Esophagus (tissue), 2 donors: Measurements from ENCODE around the gene TEC. TPM values are rescaled to one million over a fixed set of nuclear protein-coding genes. Genes with fewer than 3 reads are reported as not detected.

ENCODE experiments used
- H3K27ac ChIP-seq, 2 donors: one replicate each; pipeline ENCODE4 v1.5.1; 2013; ENCODE audit warnings: low read depth in 2 of 2, mild to moderate bottlenecking in 2 of 2, inconsistent platforms in 1 of 2, low read length in 1 of 2, moderate library complexity in 1 of 2
- H3K27me3 ChIP-seq, 2 donors: one replicate each; pipeline ENCODE4 v1.6.1; 2013; ENCODE audit warnings: low read length in 2 of 2, control low read depth in 1 of 2, mild to moderate bottlenecking in 1 of 2; ENCODE audit not compliant: insufficient read depth in 2 of 2, control insufficient read depth in 1 of 2
- H3K36me3 ChIP-seq, 2 donors: one replicate each; pipeline ENCODE4 v1.6.1; 2013; ENCODE audit warnings: low read length in 1 of 2; ENCODE audit not compliant: control insufficient read depth in 2 of 2, insufficient read depth in 2 of 2
- H3K4me1 ChIP-seq, 2 donors: one replicate each; pipeline ENCODE4 v1.6.1; 2013; ENCODE audit warnings: low read length in 1 of 2; ENCODE audit not compliant: control insufficient read depth in 2 of 2, insufficient read depth in 2 of 2
- H3K4me3 ChIP-seq, 2 donors: one replicate each; pipeline ENCODE4 v1.5.1; 2013; ENCODE audit warnings: low read length in 2 of 2, mild to moderate bottlenecking in 2 of 2, low read depth in 1 of 2, moderate library complexity in 1 of 2
- H3K9me3 ChIP-seq, 2 donors: one replicate each; pipeline ENCODE4 v1.6.1; 2013; ENCODE audit warnings: mild to moderate bottlenecking in 2 of 2, low read depth in 1 of 2, low read length in 1 of 2, moderate library complexity in 1 of 2; ENCODE audit not compliant: control insufficient read depth in 2 of 2, insufficient read depth in 1 of 2
- WGBS, 2 donors: extraction: QIAGEN DNeasy Blood & Tissue Kit; methylation state at CpG; one replicate each; pipeline ENCODE4 v1.1.7; 2013; 5-methylcytosine and 5-hydroxymethylcytosine counted together
- polyA plus RNA-seq, 2 donors: library from polyadenylated mRNA; stranded (reverse); fragments of 200-250 nt; gene quantifications; one replicate each; pipeline ENCODE4 v1.2.3, GENCODE V29; 2013
- donor health status: healthy with polysubstance abuse.
- donor health status: Bipolar disorder and iron deficiency.

Gene TEC
- polyA plus RNA-seq, 2 donors = 5.0 to 5.3 TPM

DNA sequence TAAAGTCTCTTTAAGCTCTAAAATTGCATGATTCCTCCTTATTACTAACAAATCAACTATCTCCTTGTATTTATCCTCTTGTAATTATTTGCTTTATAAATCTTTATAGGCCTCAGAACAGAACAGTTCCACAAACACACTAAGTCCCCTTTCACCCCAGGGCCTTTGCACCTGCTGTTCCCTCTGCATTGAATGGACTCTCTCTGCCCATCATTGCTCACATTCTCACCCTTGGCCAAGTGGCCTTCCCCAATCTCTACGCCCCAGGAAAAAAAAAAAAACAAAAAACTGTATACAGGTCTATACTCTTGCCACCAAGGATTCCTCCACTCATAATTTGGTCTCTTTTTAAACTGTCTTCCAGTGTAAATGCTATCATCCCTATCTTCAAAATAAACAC is 53.7 kb downstream of the TEC start:
- H3K27ac ChIP-seq = no peak overlapping the region
- no peaks in the 10 kb centered on the region for H3K9me3 ChIP-seq
- no peak overlapping the region for H3K4me3 ChIP-seq
- no peaks in the 10 kb centered on the region for H3K4me1 ChIP-seq
- WGBS, 2 donors = 93 to 94% methylated on average over 1 of the region's 1 CpG
- no peaks in the 10 kb centered on the region for H3K27me3 ChIP-seq
- no peaks in the 10 kb centered on the region for H3K36me3 ChIP-seq

DNA sequence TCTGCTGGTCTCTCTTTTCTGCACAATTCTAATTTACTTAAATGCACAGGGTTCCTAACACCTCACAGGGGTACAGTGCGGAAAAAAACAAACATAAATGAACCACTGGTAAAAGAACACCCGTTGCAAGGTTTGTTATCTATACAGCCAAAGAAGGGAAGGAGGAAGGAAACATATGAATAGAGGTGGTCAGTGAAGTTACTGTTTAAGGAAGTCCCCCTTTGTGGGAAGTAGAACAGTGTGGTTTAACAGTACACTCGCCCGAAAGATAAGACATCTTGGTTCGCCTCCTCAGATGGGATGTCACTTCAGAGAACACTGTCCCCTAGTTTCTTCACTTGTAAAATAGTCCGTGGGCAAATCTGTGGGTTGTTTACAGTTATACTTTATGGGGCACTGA is 57.5 kb downstream of the TEC start:
- no peaks in the 10 kb centered on the region for H3K36me3 ChIP-seq
- no peaks in the 10 kb centered on the region for H3K9me3 ChIP-seq
- no peaks in the 10 kb centered on the region for H3K4me1 ChIP-seq
- H3K27ac ChIP-seq = no peak overlapping the region
- no peaks in the 10 kb centered on the region for H3K27me3 ChIP-seq
- no peak overlapping the region for H3K4me3 ChIP-seq
- 72 to 73% methylated on average over 6 of the region's 6 CpGs for WGBS, 2 donors

DNA sequence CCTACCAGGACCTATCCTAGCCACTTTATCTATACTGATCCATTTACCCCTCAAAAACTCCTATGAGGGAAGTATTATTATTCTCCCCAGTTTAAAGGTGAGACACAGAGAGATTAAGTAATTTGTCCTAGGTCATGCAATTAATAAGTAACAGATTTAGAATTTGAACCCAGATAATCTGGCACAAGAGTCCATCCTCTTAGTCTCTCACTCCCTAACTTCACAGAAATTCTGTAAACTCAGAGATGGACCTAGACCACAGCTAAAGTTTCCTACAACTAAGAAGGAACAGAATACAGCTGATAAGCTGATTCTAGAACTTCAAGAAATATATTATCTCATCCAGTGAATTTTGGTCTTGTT is 58.7 kb downstream of the TEC start:
- Histone ChIP-seq H3K4me3 (no peak overlapping the region), H3K36me3 (no peaks in the 10 kb centered on the region), H3K4me1 (no peaks in the 10 kb centered on the region), H3K9me3 (no peaks in the 10 kb centered on the region), H3K27me3 (no peaks in the 10 kb centered on the region), H3K27ac (no peak overlapping the region)

DNA sequence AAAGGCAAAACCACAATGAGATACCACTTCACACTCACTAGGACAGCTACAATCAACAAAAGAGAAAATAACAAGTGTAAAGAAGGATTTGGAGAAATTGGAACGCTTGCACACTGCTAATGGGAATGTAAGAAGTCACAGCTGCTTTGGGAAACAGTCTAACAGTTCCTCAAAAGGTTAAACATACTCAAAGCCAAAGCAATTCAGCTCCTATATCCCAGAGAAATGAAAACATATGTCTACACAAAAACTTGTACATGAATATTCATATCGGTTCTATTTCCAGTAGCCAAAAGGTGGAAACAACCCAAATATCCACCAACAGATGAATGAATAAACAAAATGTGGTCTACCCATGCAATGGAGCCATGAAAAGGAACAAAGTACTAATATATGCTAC is 64.0 kb downstream of the TEC start:
- no peak overlapping the region for H3K27ac ChIP-seq
- no peak overlapping the region for H3K4me3 ChIP-seq
- H3K9me3 ChIP-seq = no peaks in the 10 kb centered on the region
- no peaks in the 10 kb centered on the region for H3K27me3 ChIP-seq
- WGBS, 2 donors = 80 to 89% methylated on average over 2 of the region's 2 CpGs
- no peaks in the 10 kb centered on the region for H3K36me3 ChIP-seq
- H3K4me1 ChIP-seq = peaks cover 0 to 2% of the 10 kb centered on the region in 2 donors

DNA sequence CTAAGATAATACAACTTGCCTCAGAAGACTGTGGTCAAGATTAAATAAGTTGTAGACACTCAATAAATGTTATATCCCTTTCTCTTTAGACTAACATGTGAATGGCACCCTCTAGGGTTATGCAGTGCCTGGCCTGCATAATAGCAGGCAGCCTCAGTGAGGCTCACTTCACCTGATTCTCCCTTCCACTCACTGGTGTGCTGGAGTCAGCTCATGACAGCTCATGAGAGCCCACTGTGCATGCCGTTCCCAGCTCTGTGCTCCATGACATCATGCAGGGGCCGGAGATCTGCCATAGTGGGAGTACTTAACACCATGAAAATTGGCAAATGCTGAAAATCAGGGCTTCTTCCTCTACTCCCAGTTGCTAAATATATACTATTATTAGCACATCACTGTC is 64.5 kb downstream of the TEC start:
- 85 to 90% methylated on average over 2 of the region's 2 CpGs for WGBS, 2 donors
- H3K27me3 ChIP-seq = no peaks in the 10 kb centered on the region
- H3K36me3 ChIP-seq = no peaks in the 10 kb centered on the region
- H3K27ac ChIP-seq = no peak overlapping the region
- H3K9me3 ChIP-seq = no peaks in the 10 kb centered on the region
- H3K4me3 ChIP-seq = no peak overlapping the region
- H3K4me1 ChIP-seq = peaks cover 0 to 2% of the 10 kb centered on the region in 2 donors

DNA sequence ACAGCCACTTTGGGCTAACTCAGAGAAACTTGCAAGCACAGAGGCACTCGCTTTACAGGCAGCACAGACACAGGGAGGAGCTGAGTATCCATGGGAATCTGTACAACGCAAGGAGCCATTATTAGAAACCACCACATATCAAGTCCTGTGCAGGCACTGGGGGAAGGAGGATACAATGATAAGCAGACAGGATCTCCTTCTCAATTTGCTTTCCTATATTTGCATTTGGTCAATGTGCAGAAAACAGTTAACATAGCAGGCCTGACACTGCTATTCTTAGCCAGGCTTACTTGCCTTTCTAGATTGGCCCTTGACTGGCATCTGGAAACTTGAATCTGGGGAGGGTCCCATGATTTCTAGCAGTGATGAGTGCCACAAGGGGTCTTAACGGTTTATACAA is 65.8 kb downstream of the TEC start:
- no peaks in the 10 kb centered on the region for H3K9me3 ChIP-seq
- WGBS, 2 donors = 71 to 75% methylated on average over 3 of the region's 3 CpGs
- H3K27ac ChIP-seq = no peak overlapping the region

DNA sequence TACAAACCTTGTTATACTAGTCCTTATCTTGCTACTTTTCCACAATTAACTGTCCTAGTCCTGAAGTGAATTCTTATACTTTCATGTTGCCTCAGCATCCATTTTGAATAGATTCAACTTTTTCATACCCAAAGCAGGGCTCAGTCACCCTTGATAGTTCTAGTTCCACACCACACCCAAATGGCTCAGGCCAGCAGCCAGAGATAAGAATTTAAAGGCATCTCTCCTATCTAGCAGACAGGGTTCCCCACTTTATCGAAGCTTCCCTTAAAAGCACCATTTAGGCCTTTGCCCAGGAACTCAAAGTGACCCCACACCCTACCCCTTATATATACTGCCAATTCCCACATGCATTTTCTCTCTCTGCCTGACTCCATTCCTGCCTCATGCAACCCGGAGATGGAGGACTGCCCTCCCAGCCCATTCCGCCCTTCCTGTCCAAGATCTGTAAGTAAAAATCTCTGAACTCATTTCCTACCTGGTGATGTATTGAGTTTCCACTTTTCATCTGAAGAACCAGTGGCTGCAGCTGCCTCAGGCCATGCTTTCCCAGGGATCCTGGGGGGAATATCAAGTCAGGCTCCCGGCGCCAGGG is 71.9 kb downstream of the TEC start:
- Histone ChIP-seq H3K36me3 (no peaks in the 10 kb centered on the region), H3K4me1 (peaks cover 3 to 4% of the 10 kb centered on the region in 2 donors), H3K27me3 (no peaks in the 10 kb centered on the region), H3K9me3 (no peaks in the 10 kb centered on the region), H3K27ac (no peak overlapping the region), H3K4me3 (no peak overlapping the region)
- WGBS, 2 donors = 90 to 91% methylated on average over 5 of the region's 5 CpGs

More for the DNA sequence above, 65.8 kb downstream of the TEC start:
- H3K27me3 ChIP-seq = no peaks in the 10 kb centered on the region
- H3K4me3 ChIP-seq = no peak overlapping the region
- peaks cover 0 to 2% of the 10 kb centered on the region in 2 donors for H3K4me1 ChIP-seq
- H3K36me3 ChIP-seq = no peaks in the 10 kb centered on the region

DNA sequence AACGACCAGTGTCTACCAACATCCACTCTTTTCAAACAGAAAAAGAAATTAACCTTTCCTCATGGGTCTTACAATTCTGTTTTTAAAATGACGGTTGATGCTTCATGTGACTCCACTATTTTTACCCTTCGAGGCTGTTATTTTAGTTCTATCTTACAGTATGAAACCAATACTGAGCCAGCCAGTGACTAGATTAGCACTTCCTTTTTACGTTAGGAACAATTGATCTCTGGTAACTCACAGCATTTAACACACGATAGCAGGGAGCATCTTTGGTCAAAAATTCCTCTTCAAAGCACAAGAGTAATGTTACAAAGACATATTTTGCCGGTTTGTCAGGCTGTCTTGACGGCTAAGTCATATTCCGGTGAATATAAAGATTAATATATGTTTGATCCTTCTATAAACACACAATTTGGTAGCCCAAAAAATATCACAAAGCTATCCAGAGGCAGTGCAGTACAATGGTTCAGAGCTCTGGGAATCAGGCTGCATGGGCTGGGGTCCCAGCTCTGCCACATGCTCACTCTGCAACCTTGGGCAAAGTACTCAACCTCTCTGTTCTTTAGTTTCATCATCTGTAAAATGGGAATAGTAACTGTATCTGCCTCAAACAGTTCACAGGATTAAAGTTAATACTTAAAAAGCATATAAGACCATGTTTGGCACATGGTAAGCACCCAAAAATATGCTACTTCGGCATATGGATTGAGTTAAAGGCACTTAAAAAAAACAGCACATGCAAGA is 72.7 kb downstream of the TEC start:
- no peaks in the 10 kb centered on the region for H3K27me3 ChIP-seq
- no peak overlapping the region for H3K4me3 ChIP-seq
- no peaks in the 10 kb centered on the region for H3K9me3 ChIP-seq
- peaks cover 3 to 4% of the 10 kb centered on the region in 2 donors for H3K4me1 ChIP-seq
- H3K27ac ChIP-seq = no peak overlapping the region
- 83 to 85% methylated on average over 9 of the region's 9 CpGs for WGBS, 2 donors
- H3K36me3 ChIP-seq = no peaks in the 10 kb centered on the region

DNA sequence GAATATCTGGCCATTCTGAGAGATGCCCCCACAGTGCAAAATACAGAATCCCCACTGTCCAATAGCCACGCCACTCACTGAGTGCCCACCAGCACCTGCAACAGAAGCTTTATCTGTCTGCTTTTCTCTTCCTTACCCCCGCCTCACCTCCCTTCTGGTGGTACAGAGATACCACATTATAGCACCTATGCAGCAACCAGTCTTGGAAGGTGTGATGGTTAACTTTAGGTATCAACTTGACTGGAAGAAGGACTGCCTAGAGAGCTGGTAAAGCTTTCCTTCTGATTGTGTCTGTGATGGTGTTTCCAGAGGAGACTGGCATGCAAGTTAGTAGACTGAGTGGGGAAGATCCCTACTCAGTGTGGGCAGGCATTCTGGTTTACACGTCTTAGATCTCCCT is 73.8 kb downstream of the TEC start:
- H3K27me3 ChIP-seq = no peaks in the 10 kb centered on the region
- peaks cover 3 to 4% of the 10 kb centered on the region in 2 donors for H3K4me1 ChIP-seq
- H3K9me3 ChIP-seq = no peaks in the 10 kb centered on the region
- no peak overlapping the region for H3K27ac ChIP-seq
- H3K36me3 ChIP-seq = no peaks in the 10 kb centered on the region
- 89 to 91% methylated on average over 3 of the region's 3 CpGs for WGBS, 2 donors
- no peak overlapping the region for H3K4me3 ChIP-seq

DNA sequence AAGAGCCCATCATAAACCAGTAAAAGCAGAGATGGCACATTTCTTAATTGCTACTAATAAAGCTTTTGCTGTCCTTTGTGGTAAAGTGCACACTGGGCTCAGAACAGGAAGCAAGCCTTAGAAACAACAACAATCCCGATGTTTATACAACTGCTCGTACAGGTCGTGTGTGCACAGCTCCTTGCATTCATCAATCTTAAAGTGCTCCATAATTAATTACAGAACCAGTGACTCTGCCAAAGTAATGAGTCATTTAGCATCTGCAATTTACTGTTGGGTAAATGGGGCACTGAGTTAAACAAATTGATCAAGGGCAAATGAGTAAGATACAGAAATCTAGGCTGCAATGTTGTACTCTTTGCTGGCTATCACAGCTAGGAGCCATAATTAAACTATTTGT is 74.3 kb downstream of the TEC start:
- no peak overlapping the region for H3K27ac ChIP-seq
- no peaks in the 10 kb centered on the region for H3K27me3 ChIP-seq
- 7 to 8% methylated on average over 3 of the region's 3 CpGs for WGBS, 2 donors
- H3K9me3 ChIP-seq = no peaks in the 10 kb centered on the region
- peaks cover 3 to 4% of the 10 kb centered on the region in 2 donors for H3K4me1 ChIP-seq
- H3K36me3 ChIP-seq = no peaks in the 10 kb centered on the region
- no peak overlapping the region for H3K4me3 ChIP-seq
